HepG2 (cell line): ENCODE data around the gene DSTN. TPM values are rescaled to one million over a fixed set of nuclear protein-coding genes. Genes with fewer than 3 reads are reported as not detected.
A peak's percentile ranks its signal among the peaks of the same experiment; 100 is the strongest.

Source experiments
- ATAC-seq: fragments of 200-7000 bp; cut with Tn5 transposase; 3 replicates; pipeline ENCODE4 v1.9.1; 2020; ENCODE audit warnings: mild to moderate bottlenecking, moderate library complexity
- BruUV-seq: library from RNA; stranded (reverse); fragments of 400-500 nt; replicated peaks from 2 replicates; lab custom pipeline; 2021; lab: Mats Ljungman, UMichigan
- CTCF ChIA-PET: fragments of 300-600 bp; formaldehyde crosslinking; extraction: SDS; loops from one replicate; lab custom pipeline; 2021; ENCODE audit warnings: low total read pairs, inconsistent platforms, low intra/inter-chr PET ratio; lab: Yijun Ruan, JAX
- POLR2A ChIA-PET: fragments of 350-600 bp; sonication (Branson Sonifier 250); formaldehyde crosslinking; loops from one replicate; lab custom pipeline; 2020; ENCODE audit warnings: antibody characterized with exemption, inconsistent platforms; lab: Yijun Ruan, JAX
- DNase-seq: peaks from one replicate; pipeline ENCODE4 v3.0.0-alpha.2; 2015; ENCODE audit warnings: low spot score
- FAIRE-seq: peaks from 3 replicates; lab custom pipeline; 2011; peaks lifted over from hg19 to GRCh38; lab: Jason Lieb, UNC
- H2AFZ ChIP-seq: one replicate; pipeline ENCODE4 v1.6.1; 2011; ENCODE audit warnings: low read length, inconsistent platforms
- H3K27ac ChIP-seq: fragments of 300-600 bp; 3 replicates; pipeline ENCODE4 v1.8.0; 2011; ENCODE audit warnings: mixed run types, mild to moderate bottlenecking, mixed read lengths, low read length, inconsistent platforms; ENCODE audit not compliant: insufficient read depth; ENCODE audit errors: extremely low read length
- H3K27me3 ChIP-seq, 2 experiments: fragments of 200-600 bp in 1 of 2; 2 replicates in 1 of 2; 3 replicates in 1 of 2; pipeline versions ENCODE4 v1.6.0 to v1.8.0; 2011; ENCODE audit warnings: low read length in 2 of 2, mild to moderate bottlenecking in 2 of 2, moderate library complexity in 2 of 2, inconsistent platforms in 1 of 2; ENCODE audit not compliant: insufficient read depth in 2 of 2, control insufficient read depth in 1 of 2
- H3K36me3 ChIP-seq, 2 experiments: fragments of 200-600 bp in 1 of 2; replicated peaks in 1 of 2; 2 replicates in 1 of 2; 3 replicates in 1 of 2; pipeline versions ENCODE4 v1.5.1 to v1.8.0; 2011; ENCODE audit warnings: low read length in 2 of 2, inconsistent platforms in 1 of 2; ENCODE audit not compliant: insufficient read depth in 2 of 2, control insufficient read depth in 1 of 2
- H3K4me1 ChIP-seq: 2 replicates; pipeline ENCODE4 v1.5.1; 2012; ENCODE audit warnings: low read length, inconsistent platforms; ENCODE audit not compliant: insufficient read depth
- H3K4me2 ChIP-seq: 2 replicates; pipeline ENCODE4 v1.6.0; 2011; ENCODE audit warnings: low read depth, low read length, inconsistent platforms
- H3K4me3 ChIP-seq, 3 experiments: fragments of 200-600 bp in 1 of 3; sonication (generic), shearing (Covaris generic) in 1 of 3; replicated peaks in 1 of 3; 2 replicates each; pipeline ENCODE4 v1.5.1; 2011 to 2016; ENCODE audit warnings: low read length in 3 of 3, inconsistent platforms in 2 of 3, low read depth in 2 of 3, mild to moderate bottlenecking in 2 of 3, control low read depth in 1 of 3, mixed read lengths in 1 of 3; ENCODE audit not compliant: insufficient read depth in 1 of 3
- H3K79me2 ChIP-seq: one replicate; pipeline ENCODE4 v1.6.1; 2011; ENCODE audit warnings: low read length, inconsistent platforms; ENCODE audit not compliant: insufficient read depth
- H3K9ac ChIP-seq: 2 replicates; pipeline ENCODE4 v1.6.0; 2011; ENCODE audit warnings: mild to moderate bottlenecking, low read depth, low read length, inconsistent platforms; ENCODE audit not compliant: insufficient read depth
- H3K9me3 ChIP-seq: 2 replicates; pipeline ENCODE4 v1.5.1; 2012; ENCODE audit warnings: mild to moderate bottlenecking, low read length
- H4K20me1 ChIP-seq: 2 replicates; pipeline ENCODE4 v1.6.0; 2011; ENCODE audit warnings: inconsistent platforms, mild to moderate bottlenecking, low read length, moderate library complexity; ENCODE audit not compliant: insufficient read depth
- CC2D1A ChIP-seq: sonication (generic); formaldehyde crosslinking; IDR thresholded peaks from 2 replicates; pipeline ENCODE4 v1.8.1; 2023; ENCODE audit warnings: mild to moderate bottlenecking, missing genetic modification reagents
- CCDC6 ChIP-seq: sonication (generic); formaldehyde crosslinking; IDR thresholded peaks from 2 replicates; pipeline ENCODE4 v1.8.1; 2022; ENCODE audit warnings: mild to moderate bottlenecking, missing genetic modification reagents, moderate library complexity
- CREM ChIP-seq, 2 experiments: sonication (generic) in 1 of 2; formaldehyde crosslinking in 1 of 2; IDR thresholded peaks; 2 replicates each; pipeline versions ENCODE4 v1.4.0 to v1.6.1; 2016 to 2020; ENCODE audit warnings: antibody characterized with exemption in 1 of 2, mild to moderate bottlenecking in 1 of 2, missing genetic modification reagents in 1 of 2
- FOSL2 ChIP-seq: sonication (generic); formaldehyde crosslinking; IDR thresholded peaks from 2 replicates; pipeline ENCODE4 v1.4.0; 2020; ENCODE audit warnings: missing genetic modification reagents
- RBFOX2 ChIP-seq: fragments of 200-400 bp; formaldehyde crosslinking; IDR thresholded peaks from 2 replicates; pipeline ENCODE4 v1.6.1; 2017; ENCODE audit warnings: low read depth, mild to moderate bottlenecking, low read length
- ZFP1 ChIP-seq: IDR thresholded peaks from 2 replicates; pipeline ENCODE4 v1.6.1; 2016
- ZFX ChIP-seq: sonication (generic); formaldehyde crosslinking; IDR thresholded peaks from 2 replicates; pipeline ENCODE4 v1.4.0; 2020; ENCODE audit warnings: mild to moderate bottlenecking, low read depth, missing genetic modification reagents, moderate library complexity
- ZNF121 ChIP-seq: sonication (generic); formaldehyde crosslinking; IDR thresholded peaks from 2 replicates; pipeline ENCODE4 v1.5.0; 2020; ENCODE audit warnings: mild to moderate bottlenecking, missing genetic modification reagents
- ZNF343 ChIP-seq: sonication (generic); formaldehyde crosslinking; IDR thresholded peaks from 2 replicates; pipeline ENCODE4 v1.4.0; 2020; ENCODE audit warnings: mild to moderate bottlenecking, missing genetic modification reagents
- WGBS: methylation state at CpG from one replicate; pipeline ENCODE4 v1.1.6; 2017; ENCODE audit warnings: low lambda C conversion rate; 5-methylcytosine and 5-hydroxymethylcytosine counted together
- in situ Hi-C: cut with HindIII; loops from 2 replicates; pipeline ENCODE4 v1.10.0; 2017; ENCODE audit warnings: low pct_unique_long_range_greater_than_20kb; ENCODE audit not compliant: extremely low pct_ligation_motif_present
- intact Hi-C: fragments of 100-400 bp; cut with micrococcal nuclease; formaldehyde crosslinking; loops from one replicate; pipeline ENCODE4 v1.10.0; 2022; ENCODE audit not compliant: unreplicated experiment
- polyA plus RNA-seq, 8 experiments: library from polyadenylated mRNA; depleted of rRNA in 3 of 8; stranded (reverse) in 7 of 8; unstranded in 1 of 8; fragments of >200 nt; fragmentation: Illumina TruSeq in 4 of 8; extraction: Trizol in 4 of 8; gene quantifications; 2 replicates each; pipeline versions ENCODE4 v1.2.1 to v1.2.3, GENCODE V29; 2011 to 2016; ENCODE audit warnings: low read depth in 4 of 8, missing spikeins in 1 of 8, mixed read lengths in 1 of 8; ENCODE audit not compliant: insufficient read depth in 1 of 8
- total RNA-seq, 5 experiments: library from RNA; depleted of rRNA; stranded (reverse); fragments of >200 nt; fragmentation: Illumina TruSeq; extraction: Trizol; gene quantifications; 2 replicates each; pipeline ENCODE4 v1.2.3, GENCODE V29; 2016; ENCODE audit warnings: low read depth in 1 of 5
- TF ChIP-seq, protein P1 (sequence below): sonication (generic); formaldehyde crosslinking; IDR thresholded peaks from one replicate; pipeline ENCODE4 v1.5.1; 2020; ENCODE audit warnings: mild to moderate bottlenecking, missing genetic modification reagents; ENCODE audit errors: not compliant biosample characterization

The DSTN gene
- total and polyA plus RNA-seq, 2 of the 13 experiments (the other 11 are each of a cell fraction or from before 2014, with no cell fraction given): 27.6 to 106 TPM

GRCh38 chr20:17586250-17586649, 16.4 kb downstream of the DSTN start (continued):
- TF ChIP-seq CC2D1A (CRISPR knock-in tag) (no peak), ZFP1 (no peak)

DNA sequence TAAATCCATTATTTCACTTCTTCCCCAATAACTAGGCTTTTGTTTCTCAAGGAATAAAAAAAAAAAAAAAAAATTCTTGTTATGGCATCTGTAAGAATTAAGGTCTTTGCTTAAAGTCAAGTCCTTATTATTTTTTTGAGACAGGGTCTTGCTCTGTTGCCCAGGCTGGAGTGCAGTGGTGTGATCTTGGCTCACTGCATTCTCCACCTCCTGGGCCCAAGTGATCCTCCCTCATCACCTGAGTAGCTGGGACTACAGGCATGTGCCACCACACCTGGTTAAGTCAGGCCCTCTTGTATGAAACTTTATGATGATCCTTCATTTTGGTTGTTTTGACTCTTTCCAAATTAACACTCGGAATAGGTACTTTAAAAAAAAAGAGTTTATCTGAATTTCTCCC, 17.3 kb downstream of the DSTN start:
- H3K4me3 ChIP-seq: no peak overlapping the region
- peaks cover 0 to 1% of the 10 kb centered on the region in 2 experiments; a peak in 1 of 5 replicates for H3K36me3 ChIP-seq
- H3K27ac ChIP-seq: no peak overlapping the region
- in situ Hi-C loops: no loop called here
- no peaks in the 10 kb centered on the region for H3K4me1 ChIP-seq
- ATAC-seq (no peak), DNase-seq (no peak), FAIRE-seq (no peak)
- no peaks in the 10 kb centered on the region for H3K9me3 ChIP-seq
- H3K4me2 ChIP-seq: no peak overlapping the region
- no peak overlapping the region for H2AFZ ChIP-seq
- BruUV-seq: no TSS peak
- WGBS: 93% methylated on average over 1 of the region's 1 CpG
- peaks cover 52% of the 10 kb centered on the region for H3K79me2 ChIP-seq
- ChIA-PET CTCF (no interaction called here), POLR2A (no interaction called here)
- no peaks in the 10 kb centered on the region for H3K27me3 ChIP-seq
- H4K20me1 ChIP-seq: no peaks in the 10 kb centered on the region
- TF ChIP-seq ZNF121 (CRISPR knock-in tag) (peak; percentile 80), CREM (IDR thresholded peaks at IDR 0.05) (no peak), CREM (CRISPR knock-in tag; IDR thresholded peaks at IDR 0.05) (no peak)
- H3K9ac ChIP-seq: no peak overlapping the region
- intact Hi-C loops: no loop called here

GRCh38 chr20:17587824-17588223, 17.9 kb downstream of the DSTN start:
- BruUV-seq: no TSS peak
- Histone ChIP-seq H3K79me2 (peaks cover 45% of the 10 kb centered on the region), H3K4me1 (no peaks in the 10 kb centered on the region), H3K27ac (no peak overlapping the region), H3K9me3 (no peaks in the 10 kb centered on the region), H3K27me3 (no peaks in the 10 kb centered on the region), H3K36me3 (peaks cover 0 to 1% of the 10 kb centered on the region in 2 experiments; a peak in 1 of 5 replicates), H2AFZ (no peak overlapping the region), H3K9ac (no peak overlapping the region), H3K4me2 (no peak overlapping the region), H3K4me3 (no peak overlapping the region), H4K20me1 (no peaks in the 10 kb centered on the region)
- ChIA-PET POLR2A (no interaction called here), CTCF (no interaction called here)
- intact Hi-C loops (no loop called here), in situ Hi-C loops (no loop called here)
- DNase-seq: no peak
- 94% methylated on average over 3 of the region's 3 CpGs for WGBS
- ATAC-seq: no peak
- FAIRE-seq: no peak
- no peak for TF ChIP-seq CCDC6 (CRISPR knock-in tag)
- no peak for TF ChIP-seq FOSL2
- TF ChIP-seq RBFOX2: no peak
- TF ChIP-seq ZFX (CRISPR knock-in tag): no peak
- no peak for TF ChIP-seq ZNF343 (CRISPR knock-in tag)
- TF ChIP-seq, protein P1, sequence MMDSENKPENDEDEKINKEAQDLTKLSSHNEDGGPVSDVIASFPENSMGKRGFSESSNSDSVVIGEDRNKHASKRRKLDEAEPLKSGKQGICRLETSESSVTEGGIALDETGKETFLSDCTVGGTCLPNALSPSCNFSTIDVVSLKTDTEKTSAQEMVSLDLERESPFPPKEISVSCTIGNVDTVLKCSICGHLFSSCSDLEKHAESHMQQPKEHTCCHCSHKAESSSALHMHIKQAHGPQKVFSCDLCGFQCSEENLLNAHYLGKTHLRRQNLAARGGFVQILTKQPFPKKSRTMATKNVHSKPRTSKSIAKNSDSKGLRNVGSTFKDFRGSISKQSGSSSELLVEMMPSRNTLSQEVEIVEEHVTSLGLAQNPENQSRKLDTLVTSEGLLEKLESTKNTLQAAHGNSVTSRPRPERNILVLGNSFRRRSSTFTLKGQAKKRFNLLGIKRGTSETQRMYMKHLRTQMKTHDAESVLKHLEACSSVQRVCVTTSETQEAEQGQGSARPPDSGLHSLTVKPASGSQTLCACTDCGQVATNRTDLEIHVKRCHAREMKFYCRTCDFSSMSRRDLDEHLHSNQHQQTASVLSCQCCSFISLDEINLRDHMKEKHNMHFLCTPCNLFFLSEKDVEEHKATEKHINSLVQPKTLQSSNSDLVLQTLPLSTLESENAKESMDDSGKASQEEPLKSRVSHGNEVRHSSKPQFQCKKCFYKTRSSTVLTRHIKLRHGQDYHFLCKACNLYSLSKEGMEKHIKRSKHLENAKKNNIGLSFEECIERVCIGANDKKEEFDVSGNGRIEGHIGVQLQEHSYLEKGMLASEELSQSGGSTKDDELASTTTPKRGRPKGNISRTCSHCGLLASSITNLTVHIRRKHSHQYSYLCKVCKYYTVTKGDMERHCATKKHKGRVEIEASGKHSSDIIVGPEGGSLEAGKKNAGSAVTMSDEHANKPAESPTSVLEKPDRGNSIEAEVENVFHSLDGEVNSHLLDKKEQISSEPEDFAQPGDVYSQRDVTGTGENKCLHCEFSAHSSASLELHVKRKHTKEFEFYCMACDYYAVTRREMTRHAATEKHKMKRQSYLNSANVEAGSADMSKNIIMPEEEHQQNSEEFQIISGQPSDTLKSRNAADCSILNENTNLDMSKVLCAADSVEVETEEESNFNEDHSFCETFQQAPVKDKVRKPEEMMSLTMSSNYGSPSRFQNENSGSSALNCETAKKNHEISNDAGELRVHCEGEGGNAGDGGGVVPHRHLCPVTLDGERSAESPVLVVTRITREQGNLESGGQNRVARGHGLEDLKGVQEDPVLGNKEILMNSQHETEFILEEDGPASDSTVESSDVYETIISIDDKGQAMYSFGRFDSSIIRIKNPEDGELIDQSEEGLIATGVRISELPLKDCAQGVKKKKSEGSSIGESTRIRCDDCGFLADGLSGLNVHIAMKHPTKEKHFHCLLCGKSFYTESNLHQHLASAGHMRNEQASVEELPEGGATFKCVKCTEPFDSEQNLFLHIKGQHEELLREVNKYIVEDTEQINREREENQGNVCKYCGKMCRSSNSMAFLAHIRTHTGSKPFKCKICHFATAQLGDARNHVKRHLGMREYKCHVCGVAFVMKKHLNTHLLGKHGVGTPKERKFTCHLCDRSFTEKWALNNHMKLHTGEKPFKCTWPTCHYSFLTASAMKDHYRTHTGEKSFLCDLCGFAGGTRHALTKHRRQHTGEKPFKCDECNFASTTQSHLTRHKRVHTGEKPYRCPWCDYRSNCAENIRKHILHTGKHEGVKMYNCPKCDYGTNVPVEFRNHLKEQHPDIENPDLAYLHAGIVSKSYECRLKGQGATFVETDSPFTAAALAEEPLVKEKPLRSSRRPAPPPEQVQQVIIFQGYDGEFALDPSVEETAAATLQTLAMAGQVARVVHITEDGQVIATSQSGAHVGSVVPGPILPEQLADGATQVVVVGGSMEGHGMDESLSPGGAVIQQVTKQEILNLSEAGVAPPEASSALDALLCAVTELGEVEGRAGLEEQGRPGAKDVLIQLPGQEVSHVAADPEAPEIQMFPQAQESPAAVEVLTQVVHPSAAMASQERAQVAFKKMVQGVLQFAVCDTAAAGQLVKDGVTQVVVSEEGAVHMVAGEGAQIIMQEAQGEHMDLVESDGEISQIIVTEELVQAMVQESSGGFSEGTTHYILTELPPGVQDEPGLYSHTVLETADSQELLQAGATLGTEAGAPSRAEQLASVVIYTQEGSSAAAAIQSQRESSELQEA (CRISPR knock-in tag): no peak
